ENCODE data around the gene MPI. TPM values are rescaled to one million over a fixed set of nuclear protein-coding genes. Genes with fewer than 3 reads are reported as not detected.

MPI gene
- total RNA-seq, 1 experiment from 2014 or later: 57.5 TPM

- Histone ChIP-seq H4K91ac (ENCODE audit: insufficient read length, low read depth, low read length) (no peak overlapping the region), H2AK5ac (ENCODE audit: insufficient read length, low read length) (no peak overlapping the region), H2BK12ac (ENCODE audit: insufficient read length, low read depth, low read length) (no peak overlapping the region), H3K4ac (ENCODE audit: low read depth, low read length) (no peak overlapping the region), H3K79me2 (ENCODE audit: insufficient read depth, low read length) (peaks cover 4% of the 10 kb centered on the region; the same call in 1 of the 2 replicates), H3K56ac (ENCODE audit: insufficient read length, low read depth, low read length) (no peak overlapping the region), H3K4me2 (ENCODE audit: insufficient read depth, insufficient read length, low read length) (no peak overlapping the region), H2BK120ac (ENCODE audit: low read depth, low read length, poor library complexity, severe bottlenecking) (no peak overlapping the region), H3K9ac (ENCODE audit: extremely low read depth, insufficient read length, low read length) (no peak overlapping the region), H3K18ac (ENCODE audit: insufficient read length, low read depth, low read length) (no peak overlapping the region), H4K20me1 (ENCODE audit: control insufficient read depth, insufficient read depth, insufficient read length) (no peaks in the 10 kb centered on the region), H2BK5ac (ENCODE audit: insufficient read length, low read length) (no peak overlapping the region), H2AFZ (ENCODE audit: low read length) (no peak overlapping the region), H3K27me3 (ENCODE audit: insufficient read depth, low read length) (no peaks in the 10 kb centered on the region), H2BK20ac (ENCODE audit: low read depth, low read length, poor library complexity, severe bottlenecking) (no peak overlapping the region), H3K23me2 (ENCODE audit: insufficient read length, low read depth, low read length, poor library complexity, severe bottlenecking) (no peaks in the 10 kb centered on the region), H3K79me1 (ENCODE audit: insufficient read depth, low read depth, low read length, poor library complexity, severe bottlenecking) (no peaks in the 10 kb centered on the region), H3K14ac (ENCODE audit: insufficient read depth, low read length) (no peak overlapping the region), H3K27ac (ENCODE audit: insufficient read length, low read depth, low read length) (no peak overlapping the region), H3T11ph (ENCODE audit: low read length) (no peak overlapping the region), H3K23ac (ENCODE audit: insufficient read length, low read depth, low read length) (no peak overlapping the region), H3K4me1 (ENCODE audit: insufficient read depth, low read length) (no peaks in the 10 kb centered on the region), H2BK15ac (ENCODE audit: low read depth, low read length) (no peak overlapping the region), H4K5ac (ENCODE audit: insufficient read length, low read depth, low read length) (no peak overlapping the region), H3K9me3 (ENCODE audit: control insufficient read depth, low read depth, low read length) (no peaks in the 10 kb centered on the region), H4K8ac (replicated peaks; ENCODE audit: insufficient read length, low read depth, low read length) (no peak overlapping the region)
- Mint-ChIP-seq H3K36me3 (ENCODE audit: insufficient read depth in 1 of 3, low read depth in 3 of 3) (peaks cover 4 to 9% (median 9%) of the 10 kb centered on the region in 3 experiments; a peak in 5 of 7 replicates), H3K4me3 (no peak overlapping the region), H3K27ac (peak overlapping the region in 1 of 3 experiments; percentile 90; a peak in 2 of 7 replicates), H3K9me3 (no peaks in the 10 kb centered on the region), H3K4me1 (peaks cover 0 to 6% of the 10 kb centered on the region in 2 experiments; a peak in 3 of 4 replicates), H3K27me3 (ENCODE audit: low read depth) (no peaks in the 10 kb centered on the region)
- no peak for DNase-seq
- TF ChIP-seq CTCF (conservative IDR thresholded peaks at IDR 0.05): no peak
- WGBS (ENCODE audit: extremely low coverage, insufficient read length, low lambda C conversion rate): no CpG with 5 or more reads among the region's 9 CpGs
These were observed 32.0 kb upstream of the MPI start for GRCh38 chr15:74857671-74858368.
